Measurements from ENCODE around the gene P3R3URF.

DNA sequence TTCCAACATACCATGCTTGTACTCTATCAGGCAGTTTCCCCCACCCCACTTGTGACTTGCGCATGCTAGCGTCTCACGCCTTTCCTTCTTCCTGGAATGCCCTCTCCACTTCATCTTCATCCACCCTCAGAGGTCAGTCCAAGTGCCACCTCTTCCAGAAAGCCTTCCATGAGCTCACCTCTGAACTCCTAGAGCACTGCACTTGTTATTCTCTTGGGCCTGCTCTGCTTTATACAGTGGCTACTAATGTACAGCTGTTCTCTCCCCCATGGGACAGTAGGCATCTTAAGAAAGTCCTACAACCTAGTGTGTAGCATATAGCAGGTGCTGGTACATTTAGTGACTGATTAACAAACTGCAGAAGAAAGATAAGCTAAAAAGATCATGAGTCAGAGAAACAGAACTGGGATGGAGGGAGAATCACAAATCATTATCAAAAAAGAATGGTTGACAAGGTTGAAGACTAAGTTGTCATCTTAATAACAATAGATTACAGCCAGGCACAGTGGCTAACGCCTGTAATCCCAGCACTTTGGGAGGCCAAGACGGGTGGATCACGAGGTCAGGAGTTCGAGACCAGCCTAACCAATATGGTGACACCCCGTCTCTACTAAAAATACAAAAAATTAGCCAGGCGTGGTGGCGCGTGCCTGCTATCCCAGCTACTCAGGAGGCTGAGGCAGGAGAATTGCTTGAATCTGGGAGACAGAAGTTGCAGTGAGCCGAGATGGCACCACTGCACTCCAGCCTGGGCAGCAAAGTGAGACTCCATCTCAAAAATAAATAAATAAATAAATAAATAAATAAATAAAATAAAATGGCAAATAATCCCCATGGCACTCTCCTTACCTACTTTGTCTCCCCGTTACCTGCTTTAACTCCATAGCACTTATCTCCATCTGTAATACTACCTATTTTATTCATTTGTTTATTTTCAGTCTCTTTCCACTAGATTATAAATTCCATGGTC lies 17.7 kb downstream of the P3R3URF start:
- TF ChIP-seq, protein P1, sequence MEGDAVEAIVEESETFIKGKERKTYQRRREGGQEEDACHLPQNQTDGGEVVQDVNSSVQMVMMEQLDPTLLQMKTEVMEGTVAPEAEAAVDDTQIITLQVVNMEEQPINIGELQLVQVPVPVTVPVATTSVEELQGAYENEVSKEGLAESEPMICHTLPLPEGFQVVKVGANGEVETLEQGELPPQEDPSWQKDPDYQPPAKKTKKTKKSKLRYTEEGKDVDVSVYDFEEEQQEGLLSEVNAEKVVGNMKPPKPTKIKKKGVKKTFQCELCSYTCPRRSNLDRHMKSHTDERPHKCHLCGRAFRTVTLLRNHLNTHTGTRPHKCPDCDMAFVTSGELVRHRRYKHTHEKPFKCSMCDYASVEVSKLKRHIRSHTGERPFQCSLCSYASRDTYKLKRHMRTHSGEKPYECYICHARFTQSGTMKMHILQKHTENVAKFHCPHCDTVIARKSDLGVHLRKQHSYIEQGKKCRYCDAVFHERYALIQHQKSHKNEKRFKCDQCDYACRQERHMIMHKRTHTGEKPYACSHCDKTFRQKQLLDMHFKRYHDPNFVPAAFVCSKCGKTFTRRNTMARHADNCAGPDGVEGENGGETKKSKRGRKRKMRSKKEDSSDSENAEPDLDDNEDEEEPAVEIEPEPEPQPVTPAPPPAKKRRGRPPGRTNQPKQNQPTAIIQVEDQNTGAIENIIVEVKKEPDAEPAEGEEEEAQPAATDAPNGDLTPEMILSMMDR (IDR thresholded peaks at IDR 0.05; ENCODE audit: insufficient read depth, low read depth, low read length): no peak
- no peak for TF ChIP-seq EZH2 (IDR thresholded peaks at IDR 0.05; ENCODE audit: insufficient read depth, low read length)
